ENCODE data around the gene SALL3.

Gene SALL3

DNA sequence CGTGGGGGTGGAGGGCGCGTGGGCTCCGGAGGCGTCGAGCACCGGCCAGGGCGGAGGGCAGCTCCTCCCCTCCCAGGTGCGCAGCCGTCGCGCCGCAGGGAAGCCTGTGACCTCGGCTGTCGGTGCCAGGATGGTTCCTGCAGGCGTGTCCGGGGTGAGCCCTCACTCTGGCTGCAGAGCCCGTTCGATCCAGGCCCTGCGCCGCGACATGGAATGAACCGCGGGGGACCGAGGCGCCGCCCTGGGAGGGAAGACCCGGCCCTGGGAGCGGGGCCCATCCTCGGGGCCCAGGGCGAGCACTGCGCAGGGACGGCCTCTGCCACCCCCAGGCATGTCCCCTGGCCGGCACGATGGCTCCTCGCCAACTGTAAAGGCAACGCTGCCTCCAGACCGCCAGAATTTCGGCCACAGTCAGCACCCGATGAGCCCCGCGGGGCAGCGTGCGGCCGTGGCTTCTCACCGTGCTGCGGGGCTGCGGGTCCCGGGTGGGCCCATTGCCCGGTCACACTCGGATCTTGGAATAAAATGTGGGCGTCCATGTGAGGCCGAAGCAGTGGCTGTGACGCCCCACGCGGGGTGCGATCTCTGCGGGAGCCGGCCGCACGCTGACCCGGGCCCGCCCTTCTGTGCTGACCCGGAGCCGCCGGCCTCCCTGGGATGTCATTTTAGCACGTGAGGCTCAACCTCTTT lies 26.6 kb downstream of the SALL3 start:
- no peak for DNase-seq (ENCODE audit: low read depth)

GRCh38 chr18:79007440-79007839 lies 27.8 kb downstream of the SALL3 start:
- DNase-seq (ENCODE audit: low read depth): no peak

- DNase-seq (ENCODE audit: low read depth): no peak
Measured at GRCh38 chr18:79008356-79008940, 28.8 kb downstream of the SALL3 start.

- no peak for DNase-seq (ENCODE audit: low read depth)
Measured at GRCh38 chr18:79010802-79011201, 31.2 kb downstream of the SALL3 start.

DNA sequence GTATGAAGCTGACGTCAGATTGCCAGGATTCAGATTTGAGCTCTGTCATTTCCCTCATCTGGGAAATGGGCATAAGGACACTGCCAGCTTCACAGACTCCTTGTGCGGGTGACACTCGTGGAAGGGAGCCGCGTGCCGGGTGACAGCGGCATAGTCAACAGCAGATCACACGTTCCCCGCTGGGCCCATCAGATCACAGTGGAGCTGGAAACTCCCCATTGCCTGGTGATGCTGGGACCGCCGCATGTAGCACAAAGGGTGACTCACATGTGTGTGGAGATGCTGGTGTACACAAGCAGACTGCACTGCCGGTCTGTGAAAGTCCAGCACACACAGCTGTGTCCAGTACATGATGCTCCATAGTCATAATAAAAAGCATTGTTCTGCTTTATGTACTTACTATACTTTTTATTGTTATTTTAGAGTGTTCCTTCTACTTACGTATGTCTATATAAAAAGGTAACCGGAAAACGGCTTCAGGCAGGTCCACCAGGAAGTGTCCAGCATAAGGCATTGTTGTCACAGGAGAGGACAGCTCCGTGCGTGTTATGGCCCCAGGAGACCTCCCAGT lies 31.8 kb downstream of the SALL3 start:
- no peak for DNase-seq (ENCODE audit: low read depth)

DNA sequence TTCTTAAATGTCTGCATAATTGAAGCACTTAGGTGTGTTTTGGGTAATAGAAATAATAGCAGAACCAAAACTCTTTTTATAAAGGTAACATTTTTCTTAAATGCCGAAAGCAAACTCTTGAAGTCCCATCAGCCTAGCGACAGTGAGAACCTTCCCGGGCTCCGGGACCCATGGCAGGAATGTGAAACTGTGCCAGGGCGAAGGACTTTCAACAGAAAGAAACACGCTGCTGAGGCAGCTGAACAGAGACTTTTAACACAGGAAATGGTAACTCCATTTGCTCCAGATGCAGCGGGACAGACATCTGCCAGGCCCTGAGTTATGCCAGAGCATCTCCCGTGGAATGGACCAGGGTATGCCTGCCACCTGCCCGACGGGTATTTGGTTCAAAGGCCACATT lies 34.3 kb downstream of the SALL3 start:
- DNase-seq (ENCODE audit: low read depth): no peak

DNA sequence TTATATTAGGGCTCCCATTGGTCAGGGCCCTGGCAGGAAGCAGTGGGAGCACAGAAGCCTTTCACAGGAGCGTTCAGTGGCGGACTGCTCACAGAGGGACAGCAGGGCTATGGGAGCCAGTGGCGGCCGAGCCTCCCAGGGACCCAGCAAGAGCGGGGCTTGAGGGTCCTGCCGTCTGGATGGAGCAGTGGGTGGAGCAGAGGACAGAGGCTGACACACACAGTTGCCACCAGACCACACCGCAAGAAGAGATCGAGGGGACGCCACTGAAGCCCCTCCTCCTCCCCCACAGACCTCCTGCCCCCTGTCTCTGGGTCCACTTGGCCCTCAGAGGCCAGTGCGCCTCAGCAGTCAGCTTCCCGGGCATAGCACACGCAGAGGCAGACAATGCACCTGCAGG lies 39.3 kb downstream of the SALL3 start:
- no peak for DNase-seq (ENCODE audit: low read depth)

DNA sequence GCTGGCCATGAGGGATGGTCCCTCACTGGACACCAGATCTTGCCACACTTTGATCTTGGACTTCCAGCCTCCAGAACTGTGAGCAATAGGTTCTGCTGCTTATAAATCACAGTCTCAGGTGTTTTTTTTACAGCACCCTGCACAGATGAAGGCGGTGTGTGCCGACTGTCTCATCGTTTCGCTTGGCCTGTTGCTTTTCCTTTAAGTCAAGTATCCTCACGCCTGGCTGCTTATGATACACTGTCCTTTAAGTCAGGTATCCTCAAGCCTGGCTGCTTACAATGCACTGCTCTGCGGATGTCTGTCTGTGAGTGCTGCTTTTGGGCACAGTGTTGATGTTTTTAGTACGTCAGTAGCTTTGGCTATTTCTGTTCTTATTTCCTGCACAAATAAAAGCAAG lies 40.3 kb downstream of the SALL3 start:
- no peak for DNase-seq (ENCODE audit: low read depth)

DNA sequence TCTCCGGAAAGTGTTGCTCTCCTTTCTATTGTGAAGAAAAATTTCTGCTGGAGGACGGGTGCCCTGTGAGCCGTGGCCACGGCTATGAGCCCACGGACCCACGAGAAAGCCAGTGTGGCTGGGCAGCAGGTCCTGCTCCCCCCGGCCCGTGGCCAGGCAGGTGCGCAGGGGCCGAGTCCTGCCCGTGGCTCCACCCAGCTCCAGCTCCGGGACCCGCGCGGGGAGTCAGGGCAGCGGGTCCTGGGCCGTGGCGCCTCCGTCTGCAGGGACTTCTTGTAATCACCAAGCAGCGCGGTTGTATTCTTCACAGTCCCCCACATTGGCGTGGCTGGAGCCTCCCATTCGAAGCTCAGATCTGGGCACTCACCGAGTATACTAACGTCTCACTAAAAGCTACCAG lies 43.0 kb downstream of the SALL3 start:
- no peak for DNase-seq (ENCODE audit: low read depth)

GRCh38 chr18:79026491-79026890 lies 46.9 kb downstream of the SALL3 start:
- DNase-seq (ENCODE audit: low read depth): no peak

GRCh38 chr18:79030680-79031079 lies 51.1 kb downstream of the SALL3 start:
- DNase-seq (ENCODE audit: low read depth): no peak

GRCh38 chr18:79042276-79042675 lies 62.7 kb downstream of the SALL3 start:
- no peak for DNase-seq (ENCODE audit: low read depth)

DNA sequence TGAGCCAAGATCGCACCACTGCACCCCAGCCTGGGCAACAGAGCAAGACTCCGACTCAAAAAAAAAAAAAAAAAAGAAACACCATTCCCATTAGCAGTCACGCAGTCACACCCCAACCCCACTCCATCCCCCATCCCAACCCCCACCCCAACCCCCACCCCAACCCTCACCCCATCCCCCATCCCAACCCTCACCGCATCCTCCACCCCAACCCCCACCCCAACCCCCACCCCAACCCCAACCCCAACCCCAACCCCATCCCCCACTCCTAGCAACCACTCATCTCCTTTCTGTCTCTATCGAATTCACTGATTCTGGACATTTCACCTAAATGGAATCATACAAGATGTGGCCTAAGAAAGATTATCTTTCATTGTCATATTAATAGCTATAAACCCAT lies 63.7 kb downstream of the SALL3 start:
- DNase-seq (ENCODE audit: low read depth): no peak

DNA sequence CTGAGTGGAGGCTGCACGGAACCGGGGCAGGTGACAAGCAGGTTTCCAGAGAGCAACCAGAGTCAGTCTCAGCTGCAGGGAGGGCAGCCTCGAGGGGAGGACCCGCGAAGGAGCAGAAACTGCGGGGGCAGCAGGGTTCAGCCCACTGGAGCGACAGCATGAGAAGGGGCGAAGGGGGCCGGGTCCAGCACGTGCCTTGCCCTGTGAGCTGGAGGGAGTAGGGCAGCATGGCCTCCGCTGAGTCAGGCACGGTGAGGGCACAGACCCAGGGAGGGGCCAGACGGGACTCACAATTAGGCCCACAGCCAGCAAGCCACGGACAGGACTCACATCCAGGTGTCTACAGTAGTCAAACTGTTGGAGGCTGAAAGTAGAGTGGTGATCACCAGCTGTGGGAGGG lies 66.9 kb downstream of the SALL3 start:
- no peak for DNase-seq (ENCODE audit: low read depth)

DNA sequence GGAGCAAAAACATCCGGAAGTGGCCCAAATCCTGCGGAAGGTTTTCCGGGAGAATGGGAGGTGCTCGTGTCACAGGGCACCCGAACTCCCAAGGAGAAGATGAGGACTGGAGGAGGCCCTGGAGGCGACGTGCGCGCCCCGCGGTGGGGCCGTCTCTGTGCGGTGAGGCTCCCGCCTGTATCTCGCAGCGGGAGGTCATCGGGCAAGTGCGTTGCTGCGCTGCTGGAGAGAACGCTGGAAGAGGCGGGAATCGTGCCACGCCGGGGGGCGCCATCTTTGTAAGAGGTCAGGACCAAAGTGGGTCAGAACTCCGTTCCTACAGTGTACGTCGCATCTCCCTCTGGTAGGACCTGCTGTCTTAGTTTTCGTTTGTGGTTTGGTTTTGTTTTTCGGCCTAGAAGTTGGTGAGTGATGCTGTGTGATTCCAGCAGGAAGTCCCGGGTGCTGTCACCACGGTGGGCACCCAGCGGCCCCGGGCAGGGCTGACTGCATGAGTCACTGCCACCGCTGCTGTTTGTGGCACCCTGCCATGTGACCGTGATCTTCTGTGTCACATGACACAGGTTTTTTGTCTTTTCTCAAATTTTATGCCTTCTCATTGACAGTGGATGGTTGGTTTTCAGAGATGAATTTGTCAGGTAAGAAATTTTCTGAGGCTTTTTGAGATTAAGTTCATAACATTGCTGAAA lies 68.1 kb downstream of the SALL3 start:
- no peak for DNase-seq (ENCODE audit: low read depth)

- no peak for DNase-seq (ENCODE audit: low read depth)
Measured at GRCh38 chr18:79048245-79048632, 68.6 kb downstream of the SALL3 start.

DNA sequence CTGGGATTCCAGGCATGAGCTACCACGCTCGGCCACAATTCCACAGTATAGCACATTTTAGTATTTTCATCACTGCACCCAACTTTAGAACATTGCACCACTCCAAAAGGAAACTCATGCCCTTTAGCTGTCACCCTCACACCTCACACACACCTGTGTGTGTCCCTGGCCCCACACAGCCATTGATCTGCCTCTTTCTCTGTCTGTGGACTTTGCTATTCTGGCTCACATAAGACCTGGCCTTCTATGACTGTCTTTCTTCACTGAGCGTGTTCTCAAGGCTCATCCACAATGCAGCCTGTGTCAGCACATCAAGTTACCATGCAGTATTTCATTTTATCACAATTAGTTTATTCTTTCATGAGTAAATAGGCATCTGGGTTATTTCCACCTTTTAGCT lies 69.9 kb downstream of the SALL3 start:
- DNase-seq (ENCODE audit: low read depth): no peak

Data from GM04504 (cell line).